NAMALWA (cell line): ENCODE data around the gene CYP46A1.
"Not testable (repeated sequence)": the region's sequence is repeated elsewhere in the genome, so short reads cannot be mapped to it uniquely, and the experiment has no call there.

Source experiments
- DNase-seq: peaks from one replicate; pipeline ENCODE4 v3.0.0-alpha.2; 2015; ENCODE audit warnings: low spot score

The CYP46A1 gene

GRCh38 chr14:99657645-99658155, 26.4 kb upstream of the CYP46A1 start:
- DNase-seq: no peak

GRCh38 chr14:99658218-99658845, 25.8 kb upstream of the CYP46A1 start:
- DNase-seq: no peak

- DNase-seq: no peak
Measured at GRCh38 chr14:99659333-99659741, 24.8 kb upstream of the CYP46A1 start.

- DNase-seq: no peak
Measured at GRCh38 chr14:99660006-99660566, 24.0 kb upstream of the CYP46A1 start.

- no peak for DNase-seq
Measured at GRCh38 chr14:99660794-99661193, 23.3 kb upstream of the CYP46A1 start.

GRCh38 chr14:99661206-99661605, 22.9 kb upstream of the CYP46A1 start:
- not testable (repeated sequence) for DNase-seq

GRCh38 chr14:99662846-99663245, 21.3 kb upstream of the CYP46A1 start:
- DNase-seq: no peak

- no peak for DNase-seq
Measured at GRCh38 chr14:99663386-99664057, 20.6 kb upstream of the CYP46A1 start.

- no peak for DNase-seq
Measured at GRCh38 chr14:99664058-99664936, 19.8 kb upstream of the CYP46A1 start.

- peak; percentile 52 for DNase-seq
Measured at GRCh38 chr14:99664937-99665273, 19.2 kb upstream of the CYP46A1 start.

- no peak for DNase-seq
Measured at GRCh38 chr14:99666533-99666932, 17.6 kb upstream of the CYP46A1 start.

GRCh38 chr14:99667045-99667444, 17.1 kb upstream of the CYP46A1 start:
- no peak for DNase-seq

GRCh38 chr14:99667821-99668220, 16.3 kb upstream of the CYP46A1 start:
- no peak for DNase-seq

- no peak for DNase-seq
Measured at GRCh38 chr14:99668307-99669295, 15.5 kb upstream of the CYP46A1 start.

- no peak for DNase-seq
Measured at GRCh38 chr14:99670361-99671234, 13.5 kb upstream of the CYP46A1 start.

GRCh38 chr14:99671235-99672224, 12.6 kb upstream of the CYP46A1 start:
- no peak for DNase-seq

- DNase-seq: peak; percentile 78
Measured at GRCh38 chr14:99672506-99673304, 11.4 kb upstream of the CYP46A1 start.
